ENCODE measurements around the gene LENEP. TPM values are rescaled to one million over a fixed set of nuclear protein-coding genes. Genes with fewer than 3 reads are reported as not detected.

The LENEP gene
- total RNA-seq, 2 donors from 2014 or later: not detected

GRCh38 chr1:155018617-155019348 lies 25.4 kb downstream of the LENEP start:
- DNase-seq (ENCODE audit: low spot score): no peak
- TF ChIP-seq, protein P1, sequence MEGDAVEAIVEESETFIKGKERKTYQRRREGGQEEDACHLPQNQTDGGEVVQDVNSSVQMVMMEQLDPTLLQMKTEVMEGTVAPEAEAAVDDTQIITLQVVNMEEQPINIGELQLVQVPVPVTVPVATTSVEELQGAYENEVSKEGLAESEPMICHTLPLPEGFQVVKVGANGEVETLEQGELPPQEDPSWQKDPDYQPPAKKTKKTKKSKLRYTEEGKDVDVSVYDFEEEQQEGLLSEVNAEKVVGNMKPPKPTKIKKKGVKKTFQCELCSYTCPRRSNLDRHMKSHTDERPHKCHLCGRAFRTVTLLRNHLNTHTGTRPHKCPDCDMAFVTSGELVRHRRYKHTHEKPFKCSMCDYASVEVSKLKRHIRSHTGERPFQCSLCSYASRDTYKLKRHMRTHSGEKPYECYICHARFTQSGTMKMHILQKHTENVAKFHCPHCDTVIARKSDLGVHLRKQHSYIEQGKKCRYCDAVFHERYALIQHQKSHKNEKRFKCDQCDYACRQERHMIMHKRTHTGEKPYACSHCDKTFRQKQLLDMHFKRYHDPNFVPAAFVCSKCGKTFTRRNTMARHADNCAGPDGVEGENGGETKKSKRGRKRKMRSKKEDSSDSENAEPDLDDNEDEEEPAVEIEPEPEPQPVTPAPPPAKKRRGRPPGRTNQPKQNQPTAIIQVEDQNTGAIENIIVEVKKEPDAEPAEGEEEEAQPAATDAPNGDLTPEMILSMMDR (IDR thresholded peaks at IDR 0.05): no peak

GRCh38 chr1:155019377-155020245 lies 26.2 kb downstream of the LENEP start:
- TF ChIP-seq, protein P1 (IDR thresholded peaks at IDR 0.05): no peak
- H3K27ac ChIP-seq: no peak overlapping the region
- H3K4me1 ChIP-seq: peaks cover 0 to 23% of the 10 kb centered on the region in 2 donors
- no peak for DNase-seq (ENCODE audit: low spot score)
- no peaks in the 10 kb centered on the region for H3K9me3 ChIP-seq
- H3K36me3 ChIP-seq: peaks cover 18% of the 10 kb centered on the region
- no peak overlapping the region for H3K4me3 ChIP-seq
- no peaks in the 10 kb centered on the region for H3K27me3 ChIP-seq

More at GRCh38 chr1:155018617-155019348, 25.4 kb downstream of the LENEP start:
- Histone ChIP-seq H3K36me3 (peaks cover 26% of the 10 kb centered on the region), H3K4me1 (peaks cover 0 to 23% of the 10 kb centered on the region in 2 donors), H3K9me3 (no peaks in the 10 kb centered on the region), H3K4me3 (no peak overlapping the region), H3K27ac (peak overlapping the region in 1 of 2 donors; percentile 88), H3K27me3 (no peaks in the 10 kb centered on the region)

DNA sequence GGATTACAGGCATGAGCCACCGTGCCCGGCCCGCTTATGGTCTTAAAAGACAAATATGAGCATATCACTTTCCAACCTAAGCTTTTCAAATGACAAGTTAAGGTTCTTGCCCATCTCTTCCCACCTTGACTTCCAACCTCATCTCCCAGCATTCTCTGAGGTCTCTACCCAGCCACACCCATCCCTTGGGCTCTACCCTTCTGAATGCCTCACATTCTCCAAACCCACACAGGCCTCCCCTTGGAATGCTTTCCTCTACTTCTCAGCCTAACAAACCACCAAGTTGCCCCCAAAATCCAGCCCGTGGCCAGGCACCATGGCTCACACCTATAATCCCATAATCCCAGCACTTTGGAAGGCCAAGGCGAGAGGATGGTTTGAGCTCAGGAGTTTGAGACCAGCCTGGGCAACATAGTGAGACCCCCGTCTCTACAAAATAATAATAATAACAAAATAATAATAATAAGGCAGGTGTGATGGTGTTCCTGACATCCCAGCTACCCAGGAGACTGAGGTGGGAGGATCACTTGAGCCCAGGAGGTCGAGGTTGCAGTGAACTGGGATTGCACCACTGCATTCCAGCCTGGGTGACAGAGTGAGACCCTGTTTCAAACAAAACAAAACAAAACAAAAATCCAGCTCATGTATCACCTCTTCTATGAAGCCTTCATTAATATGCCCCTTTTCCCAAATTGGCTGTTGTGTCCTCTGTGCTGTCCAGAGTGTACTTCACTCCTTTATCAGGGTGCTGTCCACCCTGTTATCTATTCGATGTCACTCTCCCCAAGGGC lies 28.9 kb downstream of the LENEP start:
- DNase-seq (ENCODE audit: low spot score): no peak
- Histone ChIP-seq H3K4me1 (peaks cover 0 to 15% of the 10 kb centered on the region in 2 donors), H3K9me3 (no peaks in the 10 kb centered on the region), H3K27me3 (no peaks in the 10 kb centered on the region), H3K4me3 (no peak overlapping the region), H3K27ac (no peak overlapping the region), H3K36me3 (no peaks in the 10 kb centered on the region)
- TF ChIP-seq, protein P1 (IDR thresholded peaks at IDR 0.05): no peak

DNA sequence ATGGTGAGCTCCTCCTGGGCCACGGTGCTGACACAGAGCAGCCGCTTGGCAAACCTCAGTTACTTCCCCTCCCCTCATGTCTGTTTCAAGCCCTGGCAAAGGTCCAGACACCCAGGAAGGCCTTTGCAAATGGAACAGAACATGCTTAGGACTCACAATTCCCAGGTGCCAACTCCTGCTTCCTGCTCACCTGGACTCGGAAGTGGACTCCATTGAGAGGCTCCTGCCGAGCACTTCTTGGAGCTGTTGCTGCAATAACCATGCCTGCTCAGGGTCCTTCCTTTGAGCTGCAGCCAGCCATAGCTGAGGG lies 29.5 kb downstream of the LENEP start:
- no peak for DNase-seq (ENCODE audit: low spot score)
- H3K9me3 ChIP-seq: no peaks in the 10 kb centered on the region
- H3K36me3 ChIP-seq: no peaks in the 10 kb centered on the region
- TF ChIP-seq, protein P1 (IDR thresholded peaks at IDR 0.05): no peak
- peaks cover 0 to 11% of the 10 kb centered on the region in 2 donors for H3K4me1 ChIP-seq
- H3K4me3 ChIP-seq: no peak overlapping the region
- no peak overlapping the region for H3K27ac ChIP-seq
- no peaks in the 10 kb centered on the region for H3K27me3 ChIP-seq

DNA sequence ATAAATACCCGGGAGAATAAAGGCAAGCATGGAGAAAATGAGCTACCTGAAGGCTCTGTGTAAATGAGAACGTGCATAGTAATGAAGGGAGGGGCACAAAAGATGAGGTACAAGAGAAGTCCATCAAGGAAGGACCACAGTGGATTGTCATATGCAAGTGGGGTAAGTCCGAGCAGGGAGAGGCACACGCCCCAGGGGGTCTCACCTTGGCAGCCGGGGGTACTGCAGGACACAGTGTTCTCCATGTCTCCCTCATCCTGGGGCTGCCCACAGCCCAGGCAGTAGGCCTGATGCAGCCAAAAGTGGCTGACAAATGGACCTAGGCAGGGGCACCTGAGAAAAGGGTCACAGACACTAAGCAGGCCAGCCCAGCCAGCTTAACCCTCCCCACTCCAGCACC lies 30.2 kb downstream of the LENEP start:
- H3K4me3 ChIP-seq: no peak overlapping the region
- H3K36me3 ChIP-seq: no peaks in the 10 kb centered on the region
- DNase-seq (ENCODE audit: low spot score): no peak
- H3K4me1 ChIP-seq: peaks cover 0 to 4% of the 10 kb centered on the region in 2 donors
- H3K27ac ChIP-seq: no peak overlapping the region
- H3K27me3 ChIP-seq: no peaks in the 10 kb centered on the region
- no peaks in the 10 kb centered on the region for H3K9me3 ChIP-seq
- TF ChIP-seq, protein P1 (IDR thresholded peaks at IDR 0.05): no peak
